IPS-NIHi11 (cell line): ENCODE results near the gene EIF4H.
"Not testable (repeated sequence)": the region's sequence is repeated elsewhere in the genome, so short reads cannot be mapped to it uniquely, and the experiment has no call there.

Experiments
- DNase-seq: peaks from one replicate; pipeline ENCODE4 v3.0.0; 2012; ENCODE audit warnings: mixed read lengths, low spot score

Gene EIF4H

GRCh38 chr7:74224907-74225306 is 50.8 kb downstream of the EIF4H start:
- not testable (repeated sequence) for DNase-seq

DNA sequence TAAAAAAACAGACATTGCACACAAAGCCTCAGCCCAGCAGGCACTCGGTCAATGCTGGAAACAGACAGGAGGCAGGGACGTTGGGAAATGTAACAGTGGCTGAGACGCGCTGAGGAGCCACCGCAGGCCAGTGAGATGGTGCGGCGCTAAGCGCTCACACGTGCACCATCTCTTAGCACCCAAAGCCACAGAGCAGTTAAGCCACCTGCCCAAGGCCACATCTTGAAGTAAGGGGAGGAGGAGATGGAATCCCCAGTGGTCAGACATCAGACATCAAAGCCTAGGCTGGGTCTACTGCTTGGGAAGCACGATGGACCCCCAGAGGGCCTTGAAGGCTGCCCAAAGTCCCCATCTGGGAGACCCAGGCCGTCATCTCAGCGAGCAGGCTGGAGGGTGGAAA is 51.2 kb downstream of the EIF4H start:
- DNase-seq: no peak

- DNase-seq: no peak
Measured at GRCh38 chr7:74226633-74227032, 52.5 kb downstream of the EIF4H start.

- DNase-seq: no peak
Measured at GRCh38 chr7:74228951-74229900, 55.1 kb downstream of the EIF4H start.

DNA sequence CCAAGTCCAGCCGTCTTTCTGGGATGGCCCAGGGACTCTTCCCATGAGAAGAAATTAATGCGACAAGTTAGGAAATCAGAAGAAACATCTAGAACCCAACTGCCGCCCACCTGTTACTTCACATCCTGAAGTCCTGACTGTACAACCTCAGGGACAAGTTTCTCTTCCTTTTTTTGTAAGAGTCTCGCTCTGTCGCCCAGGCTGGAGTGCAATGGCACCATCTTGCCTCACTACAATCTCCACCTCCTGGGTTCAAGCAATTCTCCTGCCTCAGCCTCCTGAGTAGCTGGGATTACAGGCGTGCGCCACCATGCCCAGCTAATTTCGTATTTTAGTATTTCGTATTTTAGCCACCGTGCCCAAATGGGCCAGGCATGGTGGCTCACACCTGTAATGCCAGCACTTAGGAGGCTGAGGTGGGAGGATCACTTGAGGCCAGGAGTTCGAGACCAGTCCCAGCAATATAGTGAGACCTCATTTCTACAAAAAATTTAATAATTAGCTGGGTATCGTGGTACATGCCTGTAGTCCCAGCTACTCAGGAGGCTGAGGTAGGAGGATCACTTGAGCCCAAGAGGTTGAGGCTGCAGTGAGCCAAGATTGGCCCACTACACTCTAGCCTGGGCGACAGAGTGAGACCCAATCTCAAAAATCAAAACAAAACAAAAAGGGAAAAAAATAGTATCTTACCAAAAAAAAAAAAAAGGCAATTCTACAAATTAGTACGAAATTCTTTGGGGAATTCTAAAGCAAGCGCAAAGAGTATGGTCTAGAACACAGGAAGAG is 56.5 kb downstream of the EIF4H start:
- DNase-seq: no peak

GRCh38 chr7:74231232-74231590 is 57.1 kb downstream of the EIF4H start:
- no peak for DNase-seq

- no peak for DNase-seq
Measured at GRCh38 chr7:74233655-74234285, 59.6 kb downstream of the EIF4H start.

- no peak for DNase-seq
Measured at GRCh38 chr7:74235518-74236268, 61.5 kb downstream of the EIF4H start.

DNA sequence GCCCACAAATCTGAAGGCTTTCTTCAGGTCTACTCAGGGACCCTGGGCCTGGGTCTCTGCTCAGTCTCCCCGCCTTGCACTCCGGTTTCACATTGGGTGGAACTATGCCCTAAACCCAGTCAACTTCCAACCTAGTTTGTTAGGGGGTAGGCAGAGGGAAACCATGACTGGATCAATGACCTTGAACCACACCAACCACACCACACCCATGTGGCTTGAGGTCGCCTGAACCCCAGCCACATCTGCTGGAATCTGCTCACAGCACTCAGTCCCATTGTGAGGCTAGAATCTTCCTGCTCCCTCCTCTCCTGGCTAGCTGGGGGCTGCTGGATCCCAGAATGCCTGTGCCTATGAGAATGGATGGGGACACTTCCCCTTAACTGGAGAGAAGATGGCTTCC is 62.1 kb downstream of the EIF4H start:
- DNase-seq: no peak

DNA sequence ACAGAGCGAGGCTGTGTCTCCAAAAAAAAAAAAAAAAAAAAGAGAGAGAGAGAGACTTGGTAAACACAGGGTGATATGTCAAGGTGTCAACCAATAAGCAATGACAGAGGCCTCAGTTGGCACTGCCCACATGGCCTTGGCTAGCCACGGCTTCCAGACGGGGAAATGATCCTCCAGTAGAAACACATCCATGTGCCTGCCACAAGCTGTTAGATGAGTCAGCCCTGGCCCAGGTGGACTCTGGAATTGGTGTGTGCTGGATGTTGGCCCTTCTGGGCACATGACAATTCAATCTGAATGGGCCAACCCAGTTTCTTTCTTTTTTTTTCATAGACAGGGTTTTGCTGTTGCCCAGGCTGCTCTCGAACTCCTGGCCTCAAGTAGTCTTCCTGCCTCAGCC is 66.3 kb downstream of the EIF4H start:
- no peak for DNase-seq

GRCh38 chr7:74242122-74242443 is 67.9 kb downstream of the EIF4H start:
- DNase-seq: no peak

GRCh38 chr7:74246497-74246896 is 72.3 kb downstream of the EIF4H start:
- no peak for DNase-seq
